Upper lobe of right lung (tissue), 1 donor: ENCODE measurements around the gene INPP5F. TPM values are rescaled to one million over a fixed set of nuclear protein-coding genes. Genes with fewer than 3 reads are reported as not detected.
"Not testable (repeated sequence)": the region's sequence is repeated elsewhere in the genome, so short reads cannot be mapped to it uniquely, and the experiment has no call there.

Experiments used
- ATAC-seq: fragments of 200-7000 bp; cut with Tn5 transposase; one replicate; pipeline ENCODE4 v1.9.1; 2020; ENCODE audit warnings: mild to moderate bottlenecking, moderate library complexity
- DNase-seq: peaks from one replicate; pipeline ENCODE4 v3.0.0-alpha.2; 2020
- H3K27ac ChIP-seq: fragments of 200-600 bp; one replicate; pipeline ENCODE4 v1.8.0; 2022
- H3K27me3 ChIP-seq: fragments of 200-600 bp; one replicate; pipeline ENCODE4 v1.8.0; 2022; ENCODE audit warnings: mild to moderate bottlenecking
- H3K36me3 ChIP-seq: fragments of 200-600 bp; one replicate; pipeline ENCODE4 v1.8.0; 2022
- H3K4me1 ChIP-seq: fragments of 200-600 bp; one replicate; pipeline ENCODE4 v1.8.0; 2022
- H3K4me3 ChIP-seq: fragments of 200-600 bp; one replicate; pipeline ENCODE4 v1.8.0; 2022; ENCODE audit warnings: mild to moderate bottlenecking
- H3K9me3 ChIP-seq: fragments of 200-600 bp; one replicate; pipeline ENCODE4 v1.8.0; 2022
- CTCF ChIP-seq: fragments of 200-600 bp; IDR thresholded peaks from one replicate; pipeline ENCODE4 v1.8.0; 2022; ENCODE audit warnings: antibody characterized with exemption
- intact Hi-C: fragments of 100-400 bp; cut with DNase I; formaldehyde crosslinking; loops from one replicate; pipeline ENCODE4 v1.11.0; 2022
- total RNA-seq: library from RNA; stranded (reverse); fragmentation: NEBNext Ultra II Directional; extraction: Animal tissue kit (Norgen Biotek cat#: 25700); gene quantifications from one replicate; pipeline ENCODE4 v1.2.1, GENCODE V29; 2021
- donor health status: DM: no; HTN: yes; CAD: no; lungs with severe emphysema.

INPP5F gene
- total RNA-seq, 1 donor from 2014 or later = 13.9 TPM

GRCh38 chr10:119867317-119867716 lies 141.5 kb downstream of the INPP5F start:
- Histone ChIP-seq H3K9me3 (no peaks in the 10 kb centered on the region), H3K4me1 (peaks cover 20% of the 10 kb centered on the region), H3K27ac (no peak overlapping the region), H3K27me3 (no peaks in the 10 kb centered on the region), H3K4me3 (no peak overlapping the region), H3K36me3 (no peaks in the 10 kb centered on the region)
- TF ChIP-seq CTCF = no peak
- DNase-seq (no peak), ATAC-seq (no peak)
- intact Hi-C loops = no loop called here

- H3K9me3 ChIP-seq, H3K4me3 ChIP-seq, H3K36me3 ChIP-seq, DNase-seq, intact Hi-C loops, H3K27ac ChIP-seq, ATAC-seq, H3K27me3 ChIP-seq: not testable (repeated sequence)
- H3K4me1 ChIP-seq = peaks cover 20% of the 10 kb centered on the region
These were observed 143.5 kb downstream of the INPP5F start for GRCh38 chr10:119869398-119869797.

- H3K4me1 ChIP-seq = peaks cover 20% of the 10 kb centered on the region
- no peaks in the 10 kb centered on the region for H3K36me3 ChIP-seq
- intact Hi-C loops = no loop called here
- peak overlapping the region; percentile 85 for H3K4me3 ChIP-seq
- ATAC-seq (peak; percentile 69), DNase-seq (peak; percentile 88)
- H3K27ac ChIP-seq = peak overlapping the region; percentile 91
- H3K27me3 ChIP-seq = no peaks in the 10 kb centered on the region
- H3K9me3 ChIP-seq = no peaks in the 10 kb centered on the region
- no peak for TF ChIP-seq CTCF
These were observed 146.2 kb downstream of the INPP5F start for GRCh38 chr10:119871881-119872609.

- peaks cover 20% of the 10 kb centered on the region for H3K4me1 ChIP-seq
- DNase-seq (no peak), ATAC-seq (no peak)
- TF ChIP-seq CTCF = no peak
- H3K4me3 ChIP-seq = peak within 1 kb of the TSS; percentile 85
- no peaks in the 10 kb centered on the region for H3K36me3 ChIP-seq
- intact Hi-C loops = no loop called here
- H3K27me3 ChIP-seq = no peaks in the 10 kb centered on the region
- H3K27ac ChIP-seq = peak within 1 kb of the TSS; percentile 91
- H3K9me3 ChIP-seq = no peaks in the 10 kb centered on the region
These were observed 146.7 kb downstream of the INPP5F start, which contains the start of gene MCMBP for GRCh38 chr10:119872610-119872859. MCMBP (minus strand) TSS chr10:119872843; CDS start chr10:119872584, 259 bp downstream.

- peak; percentile 96 for DNase-seq
- H3K4me3 ChIP-seq = peak overlapping the region; percentile 85
- H3K27ac ChIP-seq = peak overlapping the region; percentile 91
- no peaks in the 10 kb centered on the region for H3K36me3 ChIP-seq
- intact Hi-C loops = no loop called here
- peaks cover 20% of the 10 kb centered on the region for H3K4me1 ChIP-seq
- H3K27me3 ChIP-seq = no peaks in the 10 kb centered on the region
- no peaks in the 10 kb centered on the region for H3K9me3 ChIP-seq
- ATAC-seq = peak; percentile 98
- TF ChIP-seq CTCF = no peak
These were observed 147.2 kb downstream of the INPP5F start for GRCh38 chr10:119872860-119873681.

GRCh38 chr10:119878524-119878923 lies 152.7 kb downstream of the INPP5F start:
- ATAC-seq (no peak), DNase-seq (no peak)
- Histone ChIP-seq H3K4me1 (no peaks in the 10 kb centered on the region), H3K27ac (no peak overlapping the region), H3K27me3 (no peaks in the 10 kb centered on the region), H3K36me3 (no peaks in the 10 kb centered on the region), H3K4me3 (no peak overlapping the region), H3K9me3 (no peaks in the 10 kb centered on the region)
- TF ChIP-seq CTCF = no peak
- intact Hi-C loops = no loop called here
